GM13976 (cell line): ENCODE measurements around the gene AFMID.

Experiments
- DNase-seq: peaks from one replicate; pipeline ENCODE4 v3.0.0; 2012; ENCODE audit warnings: low spot score
- CTCF ChIP-seq: IDR thresholded peaks from 2 replicates; pipeline ENCODE4 v1.5.1; 2012; ENCODE audit warnings: borderline replicate concordance, mild to moderate bottlenecking; ENCODE audit not compliant: insufficient read depth; ENCODE audit errors: extremely low read depth, missing control alignments, control extremely low read depth
- in situ Hi-C: fragments of 300-500 bp; cut with MboI; formaldehyde crosslinking; loops from one replicate; pipeline ENCODE4 v1.12.0; 2022; ENCODE audit warnings: low sequenced_read_pairs, mixed read lengths, inconsistent platforms; ENCODE audit not compliant: unreplicated experiment

AFMID gene

DNA sequence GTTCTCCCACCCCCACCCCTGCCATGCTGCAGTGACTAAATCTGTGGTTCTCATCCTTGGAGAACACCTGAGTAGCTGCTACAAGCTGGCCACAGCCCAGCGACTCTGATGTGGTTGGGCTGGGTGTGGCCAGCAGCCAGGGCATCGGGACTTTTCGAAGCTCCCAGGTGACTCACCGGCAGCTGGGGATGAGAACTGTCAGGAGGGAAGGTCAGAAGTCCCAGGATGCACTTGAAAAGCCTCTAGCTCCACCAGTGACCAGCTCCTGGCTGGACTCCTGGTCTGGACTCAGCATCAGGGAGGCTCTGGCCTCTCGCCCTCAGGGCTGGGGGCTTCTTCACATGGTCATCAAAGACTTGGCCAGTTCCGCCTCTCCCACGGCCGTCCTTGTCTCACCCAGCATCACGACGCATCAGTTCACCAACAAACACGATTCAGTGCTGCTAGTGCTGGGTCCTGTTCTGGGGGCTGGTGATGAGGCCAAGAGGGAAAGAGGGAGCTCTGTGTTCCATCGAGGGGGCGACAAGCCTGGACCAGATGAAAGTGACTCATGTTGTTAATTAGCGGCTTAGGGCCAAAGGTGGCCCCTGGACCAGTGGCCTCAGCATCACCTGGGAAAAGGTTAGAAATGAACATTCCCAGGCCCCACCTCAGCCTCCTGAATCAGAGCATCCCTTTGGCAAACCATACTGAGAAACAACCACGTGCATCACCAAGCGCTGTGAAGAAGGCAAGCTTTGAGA, 44.9 kb upstream of the AFMID start:
- in situ Hi-C loops: no loop called here
- DNase-seq: no peak
- TF ChIP-seq CTCF: no peak

- no peak for DNase-seq
- no peak for TF ChIP-seq CTCF
- in situ Hi-C loops: no loop called here
Measured at GRCh38 chr17:78143214-78144146, 43.7 kb upstream of the AFMID start.

DNA sequence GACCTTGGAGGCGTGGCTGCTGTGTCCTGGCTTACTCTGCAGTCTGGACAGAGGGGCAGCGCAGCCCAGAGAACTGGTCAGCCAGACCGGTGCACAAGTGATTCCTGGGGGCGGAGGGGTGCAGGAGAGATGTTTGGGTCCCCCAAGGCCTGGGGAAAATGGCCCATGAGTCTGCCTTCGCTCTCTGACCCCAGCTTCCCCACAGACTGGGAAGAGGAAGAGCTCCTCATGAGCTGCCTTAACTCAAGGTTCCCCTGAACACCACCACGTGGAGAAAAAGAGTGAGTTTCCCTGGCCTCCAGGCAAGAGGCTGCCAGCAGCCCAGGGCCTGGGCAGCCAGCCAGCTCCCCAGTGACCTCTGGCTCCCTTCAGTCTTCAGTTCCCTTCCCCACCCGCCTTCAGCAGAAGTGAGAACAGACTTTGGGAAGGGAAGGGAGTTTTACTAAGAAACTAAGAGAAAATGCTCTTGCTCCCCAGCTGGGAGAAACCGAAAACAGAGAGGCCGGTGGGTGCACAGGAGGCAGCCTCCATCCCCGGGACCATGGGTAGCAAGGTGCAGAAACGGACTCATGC, 42.9 kb upstream of the AFMID start:
- in situ Hi-C loops: no loop called here
- TF ChIP-seq CTCF: no peak
- no peak for DNase-seq

DNA sequence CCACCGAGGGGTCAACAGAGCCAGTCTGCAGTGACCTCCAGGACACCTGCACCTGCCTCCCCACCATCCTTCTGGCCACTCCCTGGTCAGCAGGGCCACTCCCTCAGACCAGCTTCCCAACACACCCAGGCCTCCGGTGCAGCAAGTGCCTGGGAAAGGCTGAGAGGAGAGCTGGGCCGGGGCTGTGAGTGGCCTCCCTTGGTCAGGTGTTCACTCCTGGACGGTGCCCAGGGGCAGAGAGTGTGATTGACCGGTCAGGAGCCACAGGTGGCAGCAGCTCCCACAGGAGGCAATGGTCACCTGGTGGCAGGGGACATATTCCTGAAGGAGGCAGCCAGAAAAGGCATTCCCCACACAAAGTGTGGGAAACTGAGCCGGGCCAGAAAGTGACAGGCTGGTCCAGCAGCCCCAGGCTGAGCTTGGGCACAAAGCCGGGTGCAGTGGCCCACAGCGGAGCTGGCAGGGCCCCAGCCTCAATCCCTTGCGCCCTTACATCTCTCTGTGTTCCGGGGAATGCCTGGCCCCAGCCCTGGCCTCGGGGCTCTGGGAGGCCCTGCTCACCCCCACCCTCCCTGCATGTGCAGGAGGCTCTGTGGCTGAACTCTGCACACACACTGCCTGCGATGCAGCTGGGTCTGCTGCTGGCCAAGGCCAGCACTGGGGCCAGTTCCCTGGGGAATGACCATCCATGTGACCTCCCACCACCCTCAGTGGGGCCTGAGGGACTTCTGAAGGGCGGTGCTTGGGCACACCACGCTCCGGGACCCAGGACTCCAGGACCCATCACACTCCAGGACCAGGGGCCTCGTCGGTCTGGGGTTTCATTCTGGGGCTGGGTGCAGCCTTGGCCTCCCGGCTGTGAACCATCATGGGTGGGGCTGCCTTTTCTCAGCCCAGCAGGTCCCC, 42.2 kb upstream of the AFMID start:
- TF ChIP-seq CTCF: no peak
- in situ Hi-C loops: no loop called here
- DNase-seq: no peak

DNA sequence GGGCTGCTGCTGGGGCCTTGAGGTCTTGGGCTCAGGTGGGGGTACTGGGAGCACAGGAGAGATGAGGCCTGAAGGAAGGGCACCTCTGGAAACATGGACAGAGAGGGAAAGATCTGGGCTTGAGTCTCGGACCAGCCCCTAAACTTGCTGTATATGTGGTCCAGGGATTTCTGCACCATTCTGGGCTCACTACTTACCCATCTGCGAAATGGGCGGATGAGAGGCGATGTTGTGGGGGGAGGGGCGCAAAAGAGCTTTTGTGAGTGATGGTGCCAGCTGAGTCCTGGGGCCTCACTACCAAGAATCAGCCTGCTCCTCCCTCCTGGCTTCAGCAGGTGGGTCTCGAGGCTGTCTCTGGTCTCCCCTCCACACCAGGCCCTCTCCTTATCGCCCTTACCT, 40.7 kb upstream of the AFMID start:
- TF ChIP-seq CTCF: no peak
- in situ Hi-C loops: no loop called here
- DNase-seq: no peak

- no peak for DNase-seq
- in situ Hi-C loops: no loop called here
- TF ChIP-seq CTCF: no peak
Measured at GRCh38 chr17:78146881-78147280, 40.3 kb upstream of the AFMID start.
